Activated T-helper 9 cell treated with anti-CD3 and anti-CD28 coated beads, Interleukin-2, amount 50 U/mL, for 16 hours (primary cell): ENCODE measurements around the gene TCF21.
"Not testable (repeated sequence)": the region's sequence is repeated elsewhere in the genome, so short reads cannot be mapped to it uniquely, and the experiment has no call there.

ENCODE experiments used
- DNase-seq: peaks from one replicate; pipeline ENCODE4 v3.0.0-alpha.2; 2020; ENCODE audit warnings: low read depth

TCF21 gene

GRCh38 chr6:133888929-133889556, at the start of gene TCF21:
TCF21 (plus strand) TSS chr6:133889113; CDS start chr6:133889398, 285 bp downstream.
- no peak for DNase-seq

GRCh38 chr6:133841176-133841575, 47.7 kb upstream of the TCF21 start:
- DNase-seq = no peak

GRCh38 chr6:133843098-133843497, 45.8 kb upstream of the TCF21 start:
- DNase-seq = no peak

- no peak for DNase-seq
These were observed 44.2 kb upstream of the TCF21 start for GRCh38 chr6:133844709-133845108.

GRCh38 chr6:133854041-133854363, 34.9 kb upstream of the TCF21 start:
- DNase-seq = no peak

GRCh38 chr6:133854364-133855275, 34.3 kb upstream of the TCF21 start:
- DNase-seq = no peak

GRCh38 chr6:133855276-133855990, 33.5 kb upstream of the TCF21 start:
- no peak for DNase-seq

- no peak for DNase-seq
These were observed 32.9 kb upstream of the TCF21 start for GRCh38 chr6:133855991-133856370.

- no peak for DNase-seq
These were observed 32.0 kb upstream of the TCF21 start for GRCh38 chr6:133856911-133857310.

- DNase-seq = no peak
These were observed 31.2 kb upstream of the TCF21 start for GRCh38 chr6:133857696-133858095.

GRCh38 chr6:133861337-133861736, 27.6 kb upstream of the TCF21 start:
- DNase-seq = not testable (repeated sequence)

- DNase-seq = no peak
These were observed 25.7 kb upstream of the TCF21 start for GRCh38 chr6:133863228-133863627.

GRCh38 chr6:133865680-133866079, 23.2 kb upstream of the TCF21 start:
- no peak for DNase-seq

- DNase-seq = no peak
These were observed 17.8 kb upstream of the TCF21 start for GRCh38 chr6:133871131-133871530.

GRCh38 chr6:133873538-133873937, 15.4 kb upstream of the TCF21 start:
- no peak for DNase-seq

GRCh38 chr6:133877116-133877515, 11.8 kb upstream of the TCF21 start:
- DNase-seq = no peak

GRCh38 chr6:133880006-133880405, 8.9 kb upstream of the TCF21 start:
- DNase-seq = no peak

GRCh38 chr6:133880896-133881295, 8.0 kb upstream of the TCF21 start:
- DNase-seq = no peak

GRCh38 chr6:133886104-133886775, 2.7 kb upstream of the TCF21 start:
- DNase-seq = no peak

GRCh38 chr6:133887156-133887879, 1.6 kb upstream of the TCF21 start:
- DNase-seq = no peak

GRCh38 chr6:133887880-133888230, 1.1 kb upstream of the TCF21 start:
- no peak for DNase-seq
